Superior temporal gyrus (tissue), 1 donor: ENCODE measurements around the gene MYL12A.

Experiments used
- DNase-seq: peaks from one replicate; pipeline ENCODE4 v3.0.0-alpha.2; 2016; ENCODE audit errors: extremely low spot score

The MYL12A gene

GRCh38 chr18:3225588-3225987 is 22.0 kb upstream of the MYL12A start:
- no peak for DNase-seq

GRCh38 chr18:3226048-3226447 is 21.6 kb upstream of the MYL12A start:
- no peak for DNase-seq

GRCh38 chr18:3230401-3231334 is 16.9 kb upstream of the MYL12A start:
- no peak for DNase-seq

GRCh38 chr18:3233004-3233403 is 14.6 kb upstream of the MYL12A start:
- no peak for DNase-seq

- DNase-seq = no peak
These were observed 14.0 kb upstream of the MYL12A start for GRCh38 chr18:3233433-3234168.

GRCh38 chr18:3234457-3234856 is 13.1 kb upstream of the MYL12A start:
- DNase-seq = no peak

- DNase-seq = no peak
These were observed 11.8 kb upstream of the MYL12A start for GRCh38 chr18:3235846-3236245.

- DNase-seq = no peak
These were observed 11.1 kb upstream of the MYL12A start for GRCh38 chr18:3236470-3236869.

- no peak for DNase-seq
These were observed 8.9 kb upstream of the MYL12A start for GRCh38 chr18:3238742-3239141.

- no peak for DNase-seq
These were observed 2.4 kb upstream of the MYL12A start for GRCh38 chr18:3245185-3245564.

- DNase-seq = peak; percentile 88
These were observed 1.6 kb upstream of the MYL12A start for GRCh38 chr18:3245853-3246634.

- peak; percentile 59 for DNase-seq
These were observed 864 bp upstream of the MYL12A start for GRCh38 chr18:3246635-3247239.

GRCh38 chr18:3248062-3248657 is 559 bp downstream of the MYL12A start:
- DNase-seq = no peak

GRCh38 chr18:3248658-3249359 is 1.2 kb downstream of the MYL12A start:
- DNase-seq = no peak

GRCh38 chr18:3250237-3251107 is 2.9 kb downstream of the MYL12A start:
- no peak for DNase-seq

- DNase-seq = no peak
These were observed 3.8 kb downstream of the MYL12A start for GRCh38 chr18:3251249-3251962.

GRCh38 chr18:3251963-3252277 is 4.3 kb downstream of the MYL12A start:
- no peak for DNase-seq

GRCh38 chr18:3252843-3253242 is 5.2 kb downstream of the MYL12A start:
- DNase-seq = no peak

- no peak for DNase-seq
These were observed 7.1 kb downstream of the MYL12A start for GRCh38 chr18:3254725-3255124.
